22Rv1 (cell line): ENCODE results near the gene COBL.

Experiments
- H3K27ac ChIP-seq: fragments of 450-650 bp; 2 replicates; pipeline ENCODE4 v1.5.1; 2017
- ZFX ChIP-seq: fragments of 450-650 bp; IDR thresholded peaks from 2 replicates; pipeline ENCODE4 v1.6.1; 2017; ENCODE audit warnings: antibody characterized with exemption, borderline replicate concordance
- TF ChIP-seq, protein P1 (sequence below): fragments of 450-650 bp; IDR thresholded peaks from 2 replicates; pipeline ENCODE4 v1.5.1; 2017; ENCODE audit warnings: mild to moderate bottlenecking

The COBL gene

DNA sequence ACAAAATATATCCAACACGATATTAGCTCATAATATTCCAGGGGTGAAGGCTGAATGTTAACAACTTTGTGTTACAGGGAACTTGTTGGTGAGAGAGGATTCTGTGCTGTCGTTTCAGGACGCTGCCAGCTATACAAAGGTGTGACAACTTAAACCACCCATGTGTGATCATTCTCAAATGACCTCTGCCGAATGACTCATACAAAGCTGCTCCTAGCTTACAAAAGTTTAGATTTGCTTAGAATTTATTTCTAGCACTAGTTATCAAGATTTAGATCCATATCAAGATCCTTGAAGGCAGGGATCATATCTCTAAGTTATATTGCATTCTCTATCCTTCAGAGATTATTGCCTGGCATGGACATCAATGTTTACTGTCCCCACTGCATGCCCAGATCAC is 65.3 kb downstream of the COBL start:
- TF ChIP-seq ZFX, result no peak
- H3K27ac ChIP-seq, result 0 out of 2 replicates have a peak overlapping the region, but pooled peaks have one; percentile 7

DNA sequence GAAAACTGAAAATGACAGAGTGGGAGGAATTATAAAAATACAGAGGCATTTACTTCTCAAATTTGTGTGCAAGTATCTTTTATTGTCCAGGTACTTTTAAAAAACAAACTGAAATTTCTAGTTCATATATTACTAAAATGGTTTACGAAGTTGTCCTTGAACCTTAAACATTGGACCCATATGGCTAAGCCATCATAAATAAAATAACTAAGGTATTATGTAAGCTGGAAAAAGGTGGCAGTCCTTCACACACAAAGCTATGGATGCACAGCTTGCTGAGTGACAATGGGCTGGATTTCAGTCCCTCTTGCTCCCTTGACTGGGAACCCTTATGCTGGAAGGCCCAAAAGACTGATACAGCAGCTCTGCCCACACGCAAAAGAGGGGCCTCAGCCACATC is 66.1 kb downstream of the COBL start:
- H3K27ac ChIP-seq, result no peak overlapping the region

DNA sequence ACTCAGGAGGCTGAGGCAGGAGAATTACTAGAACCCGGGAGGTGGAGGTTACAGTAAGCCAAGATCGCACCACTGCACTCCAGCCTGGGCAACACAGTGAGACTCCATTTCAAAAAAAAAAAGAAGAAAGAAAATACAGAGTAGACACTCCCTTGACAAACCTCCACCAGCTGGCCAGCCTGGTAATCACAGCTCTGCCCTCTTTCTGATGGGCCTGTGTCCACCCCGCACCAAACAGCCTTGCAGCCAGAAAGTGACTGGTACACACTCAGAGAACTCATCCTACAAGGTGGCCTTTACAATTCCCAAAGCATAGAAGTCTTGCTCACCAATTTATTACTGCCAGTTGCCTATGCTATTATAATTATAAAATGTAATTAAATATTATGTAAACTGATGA is 66.6 kb downstream of the COBL start:
- TF ChIP-seq ZFX, result no peak
- TF ChIP-seq, protein P1, sequence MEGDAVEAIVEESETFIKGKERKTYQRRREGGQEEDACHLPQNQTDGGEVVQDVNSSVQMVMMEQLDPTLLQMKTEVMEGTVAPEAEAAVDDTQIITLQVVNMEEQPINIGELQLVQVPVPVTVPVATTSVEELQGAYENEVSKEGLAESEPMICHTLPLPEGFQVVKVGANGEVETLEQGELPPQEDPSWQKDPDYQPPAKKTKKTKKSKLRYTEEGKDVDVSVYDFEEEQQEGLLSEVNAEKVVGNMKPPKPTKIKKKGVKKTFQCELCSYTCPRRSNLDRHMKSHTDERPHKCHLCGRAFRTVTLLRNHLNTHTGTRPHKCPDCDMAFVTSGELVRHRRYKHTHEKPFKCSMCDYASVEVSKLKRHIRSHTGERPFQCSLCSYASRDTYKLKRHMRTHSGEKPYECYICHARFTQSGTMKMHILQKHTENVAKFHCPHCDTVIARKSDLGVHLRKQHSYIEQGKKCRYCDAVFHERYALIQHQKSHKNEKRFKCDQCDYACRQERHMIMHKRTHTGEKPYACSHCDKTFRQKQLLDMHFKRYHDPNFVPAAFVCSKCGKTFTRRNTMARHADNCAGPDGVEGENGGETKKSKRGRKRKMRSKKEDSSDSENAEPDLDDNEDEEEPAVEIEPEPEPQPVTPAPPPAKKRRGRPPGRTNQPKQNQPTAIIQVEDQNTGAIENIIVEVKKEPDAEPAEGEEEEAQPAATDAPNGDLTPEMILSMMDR, result no peak
- H3K27ac ChIP-seq, result no peak overlapping the region

More for the DNA sequence above, 66.1 kb downstream of the COBL start:
- no peak for TF ChIP-seq ZFX
- TF ChIP-seq, protein P1, result no peak

DNA sequence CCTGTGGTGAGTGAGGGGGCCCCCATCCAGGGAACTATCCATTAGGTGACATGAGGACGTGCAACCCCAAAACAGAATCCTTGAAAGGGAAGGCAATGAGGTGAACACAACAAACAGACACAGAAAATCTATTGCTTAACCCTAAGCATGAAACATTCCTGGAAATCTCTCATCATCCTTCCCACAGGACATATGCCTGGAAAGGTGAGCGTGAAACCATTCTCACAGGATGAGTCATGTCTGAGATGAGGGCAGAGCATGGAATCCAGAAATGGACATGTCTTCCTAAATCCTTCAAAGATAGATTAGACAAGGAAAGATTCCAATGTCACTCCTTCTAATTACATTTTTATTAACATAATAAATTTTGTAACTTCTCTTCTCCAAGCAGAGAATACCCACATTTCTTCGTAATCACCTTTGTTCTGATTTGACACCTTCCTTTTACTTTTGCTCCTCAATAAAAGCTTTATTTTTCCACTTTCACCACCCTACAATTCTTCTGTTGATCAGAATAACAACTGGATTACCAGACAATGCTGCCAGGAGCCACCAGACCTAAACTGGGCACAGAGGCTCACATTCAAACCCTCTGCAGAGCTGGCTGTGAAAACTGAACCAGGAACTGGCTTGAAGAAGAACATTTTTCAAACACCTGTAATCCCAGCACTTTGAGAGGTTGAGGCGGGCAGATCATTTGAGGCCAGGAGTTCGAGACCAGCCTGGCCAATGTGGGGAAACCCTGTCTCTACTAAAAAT is 67.2 kb downstream of the COBL start:
- no peak overlapping the region for H3K27ac ChIP-seq
- TF ChIP-seq, protein P1, result no peak
- no peak for TF ChIP-seq ZFX

DNA sequence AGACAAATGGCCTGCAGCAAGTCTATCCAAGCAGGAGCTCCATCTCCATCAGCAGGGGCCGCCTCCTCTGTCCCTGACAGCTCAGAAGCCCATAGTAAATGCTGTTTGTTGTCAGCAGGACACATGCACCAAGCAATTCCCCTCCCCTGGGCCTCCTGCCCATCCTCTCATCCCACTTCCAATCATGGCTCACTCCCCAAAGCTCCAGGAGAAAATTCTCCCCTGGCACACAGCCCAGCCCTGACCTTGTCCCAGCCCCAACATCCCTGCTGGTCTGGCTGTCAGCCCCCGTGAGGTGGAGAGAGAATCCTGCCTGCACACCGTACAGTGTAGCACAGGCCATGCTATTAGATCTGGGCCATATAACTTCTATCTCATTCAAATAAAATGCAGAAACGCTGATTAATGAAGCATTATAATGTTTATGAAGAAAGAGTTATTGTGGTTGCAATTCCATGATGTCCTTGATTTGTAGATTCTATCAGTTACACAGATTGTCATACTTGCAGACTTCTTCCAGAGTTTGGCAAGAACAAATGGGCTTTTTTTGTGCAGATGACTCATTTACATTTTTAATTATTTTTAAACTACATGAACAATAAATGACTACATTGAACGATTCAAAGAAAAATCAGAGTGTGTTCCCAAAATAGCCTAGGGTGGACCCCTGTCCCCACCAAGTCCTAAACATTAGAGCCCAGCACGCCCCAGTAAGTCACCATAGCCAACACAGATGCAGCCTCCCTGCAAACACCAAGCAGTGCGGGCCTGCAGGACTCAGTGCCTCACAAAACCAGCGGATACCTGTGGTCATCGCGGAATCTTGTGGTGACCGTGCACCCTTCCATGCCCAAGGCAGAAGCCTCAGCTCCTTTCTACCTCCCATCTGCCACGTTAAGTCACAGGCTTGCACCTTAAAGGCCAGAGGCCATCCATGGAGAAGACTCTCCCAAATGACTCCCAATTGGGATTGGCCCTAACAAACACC is 70.1 kb downstream of the COBL start:
- TF ChIP-seq, protein P1, result no peak
- TF ChIP-seq ZFX, result no peak
- no peak overlapping the region for H3K27ac ChIP-seq

DNA sequence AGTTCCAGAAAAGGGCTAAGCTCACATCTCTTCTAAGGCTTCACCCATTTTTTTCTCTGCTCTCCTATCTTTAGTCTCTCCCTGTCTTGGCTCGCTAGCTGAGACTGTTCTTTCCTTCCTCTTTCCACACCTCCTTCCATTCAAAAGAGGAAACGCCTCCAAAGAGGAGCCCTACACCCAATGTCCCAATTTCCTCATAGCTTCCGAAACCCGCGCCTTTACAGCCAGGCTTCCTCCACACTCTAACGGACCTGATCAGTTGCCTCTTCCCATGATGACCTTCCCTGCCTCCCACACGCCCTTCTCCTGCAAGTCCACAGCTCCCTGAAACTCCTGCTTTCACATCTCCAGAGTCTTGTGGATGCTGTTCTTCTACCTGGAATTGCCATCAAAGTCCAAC is 71.7 kb downstream of the COBL start:
- no peak overlapping the region for H3K27ac ChIP-seq
- no peak for TF ChIP-seq ZFX
- TF ChIP-seq, protein P1, result no peak

DNA sequence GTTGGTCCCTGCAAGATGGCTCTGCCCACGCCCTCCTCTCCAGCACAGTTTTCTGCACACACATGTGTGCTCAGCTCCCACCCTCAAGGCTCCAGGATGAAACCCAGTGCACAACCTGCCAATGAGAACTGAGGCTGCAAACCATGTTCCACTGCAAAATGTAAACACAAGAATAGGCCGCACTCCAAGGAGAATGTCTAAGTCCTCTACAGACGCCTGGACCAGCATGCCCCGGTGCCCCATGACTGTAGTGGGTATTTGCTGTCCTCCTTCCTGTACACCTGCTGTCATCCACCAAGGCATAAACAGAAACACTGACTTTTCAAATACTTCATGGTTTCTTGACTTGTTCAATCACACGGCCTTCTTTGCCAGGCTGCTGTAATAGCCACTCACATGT is 72.6 kb downstream of the COBL start:
- no peak overlapping the region for H3K27ac ChIP-seq
- TF ChIP-seq, protein P1, result no peak
- no peak for TF ChIP-seq ZFX
